ENCODE results near the gene RSPH1.

GRCh38 chr21:42545317-42545716, 49.3 kb upstream of the RSPH1 start:
- no peak for TF ChIP-seq FOXK2 (IDR thresholded peaks at IDR 0.05)
- no peak for TF ChIP-seq TARDBP (IDR thresholded peaks at IDR 0.05)
- TF ChIP-seq NFRKB (IDR thresholded peaks at IDR 0.05): no peak
- TF ChIP-seq FOXA1 (IDR thresholded peaks at IDR 0.05): no peak
- no peak for TF ChIP-seq LEF1 (IDR thresholded peaks at IDR 0.05; ENCODE audit: borderline replicate concordance)
- no peak for TF ChIP-seq L3MBTL2 (conservative IDR thresholded peaks at IDR 0.05)
- no peak for TF ChIP-seq BHLHE40 (IDR thresholded peaks at IDR 0.05; ENCODE audit: borderline replicate concordance)
- no peak for TF ChIP-seq ZNF384 (IDR thresholded peaks at IDR 0.05)
- no peak for TF ChIP-seq ELF4 (IDR thresholded peaks at IDR 0.05)
- TF ChIP-seq SP1 (IDR thresholded peaks at IDR 0.05): no peak
- TF ChIP-seq ARNT (IDR thresholded peaks at IDR 0.05): no peak

All from HEK293T (cell line).